Stimulated activated CD8-positive, alpha-beta memory T cell treated with anti-CD3 and anti-CD28 coated beads, Interleukin-7, amount 100 ng/mL, for 1 hour (primary cell): ENCODE data around the gene SLC4A1AP.

Experiments used
- DNase-seq, 2 donors: peaks; one replicate each; pipeline ENCODE4 v3.0.0-alpha.2; 2020; ENCODE audit warnings: low read depth in 2 of 2

SLC4A1AP gene

GRCh38 chr2:27742571-27742970 lies 78.9 kb downstream of the SLC4A1AP start:
- DNase-seq = no peak
